ENCODE measurements around the gene ALK.

DNA sequence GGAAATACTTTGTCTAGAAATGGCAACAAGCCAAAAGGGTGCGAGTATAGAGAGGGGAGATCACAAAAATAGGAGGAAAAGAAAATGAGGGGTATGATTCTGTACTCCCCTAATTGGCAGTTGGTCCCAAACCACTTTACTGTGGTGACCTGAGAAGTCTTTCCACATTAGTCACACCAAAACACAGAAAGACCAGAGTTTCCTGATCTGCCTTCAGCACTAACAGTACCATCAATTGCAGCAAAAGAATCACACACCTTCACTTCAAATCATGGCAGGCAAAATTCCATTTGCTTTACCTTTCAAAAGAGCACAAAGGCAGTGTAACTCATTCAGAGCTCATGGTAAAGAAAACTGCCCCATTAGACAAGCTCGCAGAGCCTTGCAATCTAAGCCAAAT lies 86.8 kb downstream of the ALK start:
- TF ChIP-seq, protein P1, sequence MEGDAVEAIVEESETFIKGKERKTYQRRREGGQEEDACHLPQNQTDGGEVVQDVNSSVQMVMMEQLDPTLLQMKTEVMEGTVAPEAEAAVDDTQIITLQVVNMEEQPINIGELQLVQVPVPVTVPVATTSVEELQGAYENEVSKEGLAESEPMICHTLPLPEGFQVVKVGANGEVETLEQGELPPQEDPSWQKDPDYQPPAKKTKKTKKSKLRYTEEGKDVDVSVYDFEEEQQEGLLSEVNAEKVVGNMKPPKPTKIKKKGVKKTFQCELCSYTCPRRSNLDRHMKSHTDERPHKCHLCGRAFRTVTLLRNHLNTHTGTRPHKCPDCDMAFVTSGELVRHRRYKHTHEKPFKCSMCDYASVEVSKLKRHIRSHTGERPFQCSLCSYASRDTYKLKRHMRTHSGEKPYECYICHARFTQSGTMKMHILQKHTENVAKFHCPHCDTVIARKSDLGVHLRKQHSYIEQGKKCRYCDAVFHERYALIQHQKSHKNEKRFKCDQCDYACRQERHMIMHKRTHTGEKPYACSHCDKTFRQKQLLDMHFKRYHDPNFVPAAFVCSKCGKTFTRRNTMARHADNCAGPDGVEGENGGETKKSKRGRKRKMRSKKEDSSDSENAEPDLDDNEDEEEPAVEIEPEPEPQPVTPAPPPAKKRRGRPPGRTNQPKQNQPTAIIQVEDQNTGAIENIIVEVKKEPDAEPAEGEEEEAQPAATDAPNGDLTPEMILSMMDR (IDR thresholded peaks at IDR 0.05) = no peak
- no peak for TF ChIP-seq POLR2A (IDR thresholded peaks at IDR 0.05)

Measured in thyroid gland (tissue), 4 donors.